CD4-positive, alpha-beta T cell treated with Interleukin-17A for 1 hour (primary cell): ENCODE data around the gene CPA4.
"Not testable (repeated sequence)": the region's sequence is repeated elsewhere in the genome, so short reads cannot be mapped to it uniquely, and the experiment has no call there.

Source experiments
- DNase-seq: peaks from one replicate; pipeline ENCODE4 v3.0.0-alpha.2; 2020

The CPA4 gene

GRCh38 chr7:130292682-130293257 lies at the start of gene CPA4:
Gene CPA4, plus strand, starts transcription at chr7:130293161. Its CDS starts 20 bp downstream, at chr7:130293181.
- no peak for DNase-seq

- DNase-seq = not testable (repeated sequence)
Observed at GRCh38 chr7:130243486-130243885, 49.5 kb upstream of the CPA4 start.

GRCh38 chr7:130246491-130246890 lies 46.5 kb upstream of the CPA4 start:
- DNase-seq = not testable (repeated sequence)

DNA sequence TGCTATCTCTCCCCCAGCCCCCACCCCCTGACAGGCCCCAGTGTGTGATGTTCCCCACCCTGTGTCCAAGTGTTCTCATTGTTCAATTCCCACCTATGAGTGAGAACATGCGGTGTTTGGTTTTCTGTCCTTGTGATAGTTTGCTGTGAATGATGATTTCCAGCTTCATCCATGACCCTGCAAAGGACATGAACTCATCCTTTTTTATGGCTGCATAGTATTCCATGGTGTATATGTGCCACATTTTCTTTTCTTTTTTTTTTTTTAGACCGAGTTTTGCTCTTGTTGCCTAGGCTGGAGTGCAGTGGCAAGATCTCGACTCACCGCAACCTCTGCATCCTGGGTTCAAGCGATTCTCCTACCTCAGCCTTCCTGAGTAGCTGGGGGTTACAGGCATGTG lies 44.1 kb upstream of the CPA4 start:
- not testable (repeated sequence) for DNase-seq

- not testable (repeated sequence) for DNase-seq
Observed at GRCh38 chr7:130249626-130250025, 43.3 kb upstream of the CPA4 start.

GRCh38 chr7:130254555-130254954 lies 38.4 kb upstream of the CPA4 start:
- no peak for DNase-seq

GRCh38 chr7:130256704-130257103 lies 36.3 kb upstream of the CPA4 start:
- no peak for DNase-seq

GRCh38 chr7:130258494-130259078 lies 34.4 kb upstream of the CPA4 start:
- DNase-seq = no peak

GRCh38 chr7:130262448-130262847 lies 30.5 kb upstream of the CPA4 start:
- DNase-seq = no peak

DNA sequence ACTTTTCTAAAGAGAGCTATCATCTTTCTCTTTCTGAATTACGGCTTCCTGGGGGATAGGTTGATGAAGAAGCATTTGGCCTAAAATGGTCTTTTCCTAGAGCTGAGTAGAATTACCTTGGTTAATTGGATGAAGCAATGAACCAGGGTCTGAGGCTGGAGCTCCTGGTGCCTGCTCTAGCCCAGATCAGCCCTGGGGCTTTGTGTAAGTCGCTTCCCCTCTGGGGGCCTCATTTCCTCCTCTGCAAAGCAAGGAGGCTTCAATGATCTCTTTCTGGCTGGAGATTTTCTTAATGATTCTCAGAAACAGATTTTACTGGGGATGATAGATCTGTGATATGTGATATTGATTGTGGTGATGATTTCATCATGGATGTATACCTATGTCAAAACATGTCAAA lies 29.8 kb upstream of the CPA4 start:
- DNase-seq = no peak

DNA sequence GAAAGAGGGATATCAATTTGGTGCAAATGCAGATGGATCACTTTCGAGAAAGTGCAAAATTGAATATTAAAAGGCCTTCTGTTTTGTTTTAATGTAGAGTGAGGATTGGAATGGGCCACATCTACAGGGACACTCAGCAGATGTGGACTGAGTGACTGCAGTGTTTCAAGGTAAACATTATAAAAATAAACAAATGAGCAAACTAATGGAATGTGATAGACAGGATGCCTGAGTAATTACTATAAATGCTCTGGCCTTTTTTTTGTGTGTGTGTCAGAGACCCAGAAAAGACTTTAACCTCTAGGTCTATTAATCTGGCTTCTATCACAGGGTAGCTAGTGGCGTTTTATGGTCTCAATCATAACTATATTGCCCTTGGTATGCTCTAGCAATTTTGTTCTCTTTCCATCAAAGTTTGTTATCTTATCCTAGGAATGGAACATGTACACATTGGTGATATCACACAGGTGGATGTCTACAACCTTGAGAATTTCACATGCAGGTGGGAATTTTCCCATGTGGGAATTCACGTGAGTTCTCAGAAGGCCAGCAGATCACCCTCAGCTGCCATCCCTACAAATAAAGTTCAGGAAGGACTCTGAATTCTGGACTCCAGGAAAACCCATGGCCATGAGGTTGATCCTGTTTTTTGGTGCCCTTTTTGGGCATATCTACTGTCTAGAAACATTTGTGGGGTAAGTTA lies 26.6 kb upstream of the CPA4 start, which contains the start of gene CPA2:
CPA2 (plus strand) TSS at position 606 of the 703 bp plus-strand sequence; CDS start at position 625, 19 bp downstream.
- no peak for DNase-seq

DNA sequence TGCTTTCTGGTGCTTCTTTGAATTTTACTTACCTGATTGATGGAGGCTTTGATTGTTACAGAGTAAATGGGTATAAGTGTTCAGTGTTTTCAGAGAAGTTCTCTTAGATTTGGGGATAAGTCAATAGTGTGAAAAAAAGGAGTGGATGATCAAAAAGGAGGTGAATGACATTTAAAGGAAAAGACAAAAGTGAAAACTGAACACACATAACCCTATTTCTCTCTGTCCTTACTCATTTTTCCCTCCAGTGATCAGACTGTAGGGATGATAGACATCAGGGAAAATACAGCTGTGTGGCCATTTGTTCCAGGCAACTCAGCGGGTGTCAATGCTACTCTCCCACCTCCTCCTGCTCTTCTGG lies 26.0 kb upstream of the CPA4 start:
- DNase-seq = no peak

GRCh38 chr7:130268463-130269317 lies 24.3 kb upstream of the CPA4 start:
- no peak for DNase-seq

GRCh38 chr7:130269318-130269694 lies 23.7 kb upstream of the CPA4 start:
- no peak for DNase-seq

GRCh38 chr7:130270947-130271800 lies 21.8 kb upstream of the CPA4 start:
- no peak for DNase-seq

GRCh38 chr7:130272381-130273080 lies 20.4 kb upstream of the CPA4 start:
- DNase-seq = no peak

DNA sequence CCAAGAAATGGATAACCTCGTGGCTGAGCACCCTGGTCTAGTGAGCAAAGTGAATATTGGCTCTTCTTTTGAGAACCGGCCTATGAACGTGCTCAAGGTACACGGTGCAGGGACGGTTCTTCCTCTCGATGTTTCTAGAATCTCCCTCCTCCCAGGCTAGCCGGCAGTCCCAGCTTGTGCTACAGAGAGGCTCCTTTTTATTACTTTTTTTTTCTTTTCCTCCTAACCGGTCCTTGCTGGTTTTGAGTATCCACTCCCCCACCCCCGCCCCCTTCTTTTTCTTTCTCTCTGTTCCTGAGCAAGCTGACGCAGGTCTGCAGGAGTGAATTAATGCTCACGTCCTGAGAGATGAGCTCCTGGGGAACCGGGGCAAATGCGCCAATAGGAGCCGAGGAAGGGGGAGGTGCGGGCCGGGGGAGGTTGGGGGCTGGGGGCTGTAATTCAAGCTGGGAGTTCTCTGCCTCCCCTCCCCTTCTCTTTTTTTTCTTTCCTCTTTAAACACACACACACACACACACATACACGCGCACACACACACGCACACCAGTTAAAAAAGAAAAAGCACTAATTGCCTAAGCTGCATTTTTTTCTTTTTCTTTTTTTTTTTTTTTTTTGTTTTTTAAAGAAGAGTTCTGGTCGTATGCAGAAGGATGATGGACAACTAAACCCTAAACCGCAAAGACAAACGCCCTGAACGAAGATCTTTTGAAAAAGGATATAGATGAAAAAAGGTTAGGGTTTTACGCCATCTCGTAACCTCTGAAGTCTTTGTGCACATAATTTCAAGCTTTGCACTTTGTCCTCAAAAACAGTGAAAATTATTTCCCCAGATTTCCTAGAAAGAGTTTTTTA lies 19.7 kb upstream of the CPA4 start:
- no peak for DNase-seq

GRCh38 chr7:130273933-130274255 lies 19.1 kb upstream of the CPA4 start:
- no peak for DNase-seq

- no peak for DNase-seq
Observed at GRCh38 chr7:130274296-130274695, 18.7 kb upstream of the CPA4 start.

DNA sequence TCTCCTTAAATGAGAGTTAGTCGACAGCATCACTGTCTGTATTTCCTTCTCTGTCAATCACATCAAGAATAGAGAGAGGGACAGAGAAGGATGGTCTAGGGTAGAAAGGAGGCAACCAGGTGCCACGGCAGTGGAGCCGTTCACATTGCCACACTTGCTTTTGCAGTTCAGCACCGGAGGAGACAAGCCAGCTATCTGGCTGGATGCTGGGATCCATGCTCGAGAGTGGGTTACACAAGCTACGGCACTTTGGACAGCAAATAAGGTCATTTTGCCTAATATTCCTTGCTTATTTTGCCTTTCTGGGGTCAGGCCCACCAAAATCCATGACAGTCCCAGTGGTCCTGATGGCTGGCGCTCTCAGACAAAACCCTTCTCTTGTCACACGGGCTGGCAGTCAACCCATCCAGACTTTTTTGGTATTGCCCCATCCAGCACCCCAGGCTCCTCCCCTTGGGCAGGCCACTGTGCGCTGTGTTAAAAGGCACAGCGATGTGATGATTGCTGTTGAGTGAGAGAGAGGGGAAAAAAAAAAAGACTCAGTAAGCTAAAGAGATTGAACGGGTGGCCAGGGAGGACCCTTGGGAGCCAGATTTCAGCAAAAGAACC lies 17.9 kb upstream of the CPA4 start:
- no peak for DNase-seq
